GM12801 (cell line): ENCODE data around the gene ZNF654.

ENCODE experiments used
- CTCF ChIP-seq: IDR thresholded peaks from one replicate; pipeline ENCODE4 v1.5.1; 2011; ENCODE audit warnings: control low read depth; ENCODE audit not compliant: insufficient read length; ENCODE audit errors: extremely low read depth

ZNF654 gene

GRCh38 chr3:88061746-88062145, 2.7 kb downstream of the ZNF654 start:
- TF ChIP-seq CTCF = no peak

GRCh38 chr3:88075072-88075471, 16.0 kb downstream of the ZNF654 start:
- no peak for TF ChIP-seq CTCF

- no peak for TF ChIP-seq CTCF
These were observed 16.4 kb downstream of the ZNF654 start for GRCh38 chr3:88075497-88075896.

GRCh38 chr3:88076712-88077111, 17.7 kb downstream of the ZNF654 start:
- TF ChIP-seq CTCF = no peak

GRCh38 chr3:88078932-88079331, 19.9 kb downstream of the ZNF654 start:
- no peak for TF ChIP-seq CTCF

- TF ChIP-seq CTCF = no peak
These were observed 23.8 kb downstream of the ZNF654 start for GRCh38 chr3:88082854-88083253.

GRCh38 chr3:88084097-88084501, 25.0 kb downstream of the ZNF654 start:
- TF ChIP-seq CTCF = no peak

GRCh38 chr3:88090681-88091080, 31.6 kb downstream of the ZNF654 start:
- no peak for TF ChIP-seq CTCF
